Esophagus muscularis mucosa (tissue), 4 donors: ENCODE data around the gene VKORC1L1. TPM values are rescaled to one million over a fixed set of nuclear protein-coding genes. Genes with fewer than 3 reads are reported as not detected.
"Not testable (repeated sequence)": the region's sequence is repeated elsewhere in the genome, so short reads cannot be mapped to it uniquely, and the experiment has no call there.

ENCODE experiments used
- DNase-seq: peaks from one replicate; pipeline ENCODE4 v3.0.0-alpha.2; 2017; ENCODE audit errors: extremely low spot score
- H3K27ac ChIP-seq, 4 donors: fragments of 200-600 bp; sonication (generic); replicated peaks in 1 of 4; 1 replicate in 3 of 4; 2 replicates in 1 of 4; pipeline ENCODE4 v1.5.1; 2016 to 2019; ENCODE audit warnings: mild to moderate bottlenecking in 1 of 4
- H3K27me3 ChIP-seq, 4 donors: fragments of 200-600 bp; sonication (generic); one replicate each; pipeline versions ENCODE4 v1.5.1 to v1.6.0; 2016 to 2019
- H3K36me3 ChIP-seq, 4 donors: fragments of 200-600 bp; sonication (generic); one replicate each; pipeline ENCODE4 v1.5.1; 2016 to 2019
- H3K4me1 ChIP-seq, 4 donors: fragments of 200-600 bp; sonication (generic); one replicate each; pipeline ENCODE4 v1.5.1; 2016 to 2019
- H3K4me3 ChIP-seq, 4 donors: fragments of 200-600 bp; sonication (generic); 1 replicate in 2 of 4; 2 replicates in 2 of 4; pipeline ENCODE4 v1.5.1; 2016 to 2019; ENCODE audit warnings: mild to moderate bottlenecking in 4 of 4, moderate library complexity in 1 of 4
- H3K9me3 ChIP-seq, 4 donors: fragments of 200-600 bp; sonication (generic); 1 replicate in 3 of 4; 2 replicates in 1 of 4; pipeline ENCODE4 v1.5.1; 2016 to 2019
- EP300 ChIP-seq: sonication (generic); formaldehyde crosslinking; IDR thresholded peaks from one replicate; pipeline ENCODE4 v1.6.1; 2017; ENCODE audit warnings: antibody characterized with exemption
- POLR2A ChIP-seq: fragments of 450-650 bp; IDR thresholded peaks from one replicate; pipeline ENCODE4 v1.6.1; 2017; ENCODE audit warnings: antibody characterized with exemption, moderate library complexity, mild to moderate bottlenecking, low read depth
- POLR2AphosphoS5 ChIP-seq, 2 donors: sonication (generic); formaldehyde crosslinking; IDR thresholded peaks; one replicate each; pipeline ENCODE4 v1.6.1; 2017; ENCODE audit warnings: antibody characterized with exemption in 2 of 2
- WGBS: methylation state at CpG from one replicate; pipeline ENCODE4 v1.1.5; 2018; 5-methylcytosine and 5-hydroxymethylcytosine counted together
- intact Hi-C: fragments of 100-400 bp; cut with DNase I; formaldehyde crosslinking; loops from one replicate; pipeline ENCODE4 v1.15.1; 2023
- total RNA-seq, 4 donors: library from RNA; depleted of rRNA; stranded (reverse); fragments of >200 nt; gene quantifications; one replicate each; pipeline versions ENCODE4 v1.1.0 to v1.2.1, GENCODE V29; 2016
- TF ChIP-seq, protein P1 (sequence below), 3 experiments: fragments of 200-600 bp in 2 of 3; fragments of 450-650 bp in 1 of 3; sonication (generic) in 2 of 3; IDR thresholded peaks; one replicate each; pipeline ENCODE4 v1.5.1; 2017 to 2019; ENCODE audit warnings: antibody characterized with exemption in 3 of 3, mild to moderate bottlenecking in 2 of 3, moderate library complexity in 1 of 3

Gene VKORC1L1
- total RNA-seq, 4 donors from 2014 or later: 23.7 to 30.1 (median 26.1) TPM

DNA sequence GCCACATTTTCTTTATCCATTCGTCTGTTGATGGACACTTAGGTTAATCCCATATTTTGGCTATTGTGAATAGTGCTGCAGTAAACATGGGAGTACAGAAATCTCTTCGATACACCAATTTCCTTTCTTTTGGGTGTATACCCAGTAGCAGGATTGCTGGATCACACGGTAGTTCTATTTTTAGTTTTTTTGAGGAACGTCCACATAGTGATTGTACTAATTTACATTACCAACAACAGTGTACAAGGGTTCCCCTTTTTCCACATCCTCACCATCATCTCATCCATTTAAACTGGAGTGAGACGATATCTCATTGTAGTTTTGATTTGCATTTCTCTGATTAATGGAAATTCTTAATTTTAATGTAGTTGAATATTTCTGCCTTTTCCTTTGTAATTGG, 19.3 kb downstream of the VKORC1L1 start:
- no peak for DNase-seq
- peaks cover 0 to 9% (median 6%) of the 10 kb centered on the region in 4 donors for H3K36me3 ChIP-seq
- intact Hi-C loops: no loop called here
- 74% methylated on average over 5 of the region's 5 CpGs for WGBS
- no peaks in the 10 kb centered on the region for H3K27me3 ChIP-seq
- TF ChIP-seq EP300 (no peak), POLR2A (no peak), POLR2AphosphoS5 (IDR thresholded peaks at IDR 0.05) (no peak)
- TF ChIP-seq, protein P1, sequence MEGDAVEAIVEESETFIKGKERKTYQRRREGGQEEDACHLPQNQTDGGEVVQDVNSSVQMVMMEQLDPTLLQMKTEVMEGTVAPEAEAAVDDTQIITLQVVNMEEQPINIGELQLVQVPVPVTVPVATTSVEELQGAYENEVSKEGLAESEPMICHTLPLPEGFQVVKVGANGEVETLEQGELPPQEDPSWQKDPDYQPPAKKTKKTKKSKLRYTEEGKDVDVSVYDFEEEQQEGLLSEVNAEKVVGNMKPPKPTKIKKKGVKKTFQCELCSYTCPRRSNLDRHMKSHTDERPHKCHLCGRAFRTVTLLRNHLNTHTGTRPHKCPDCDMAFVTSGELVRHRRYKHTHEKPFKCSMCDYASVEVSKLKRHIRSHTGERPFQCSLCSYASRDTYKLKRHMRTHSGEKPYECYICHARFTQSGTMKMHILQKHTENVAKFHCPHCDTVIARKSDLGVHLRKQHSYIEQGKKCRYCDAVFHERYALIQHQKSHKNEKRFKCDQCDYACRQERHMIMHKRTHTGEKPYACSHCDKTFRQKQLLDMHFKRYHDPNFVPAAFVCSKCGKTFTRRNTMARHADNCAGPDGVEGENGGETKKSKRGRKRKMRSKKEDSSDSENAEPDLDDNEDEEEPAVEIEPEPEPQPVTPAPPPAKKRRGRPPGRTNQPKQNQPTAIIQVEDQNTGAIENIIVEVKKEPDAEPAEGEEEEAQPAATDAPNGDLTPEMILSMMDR (IDR thresholded peaks at IDR 0.05): no peak
- H3K9me3 ChIP-seq: no peaks in the 10 kb centered on the region
- H3K4me3 ChIP-seq: no peak overlapping the region
- H3K4me1 ChIP-seq: peaks cover 0 to 7% (median 3%) of the 10 kb centered on the region in 4 donors
- no peak overlapping the region for H3K27ac ChIP-seq

DNA sequence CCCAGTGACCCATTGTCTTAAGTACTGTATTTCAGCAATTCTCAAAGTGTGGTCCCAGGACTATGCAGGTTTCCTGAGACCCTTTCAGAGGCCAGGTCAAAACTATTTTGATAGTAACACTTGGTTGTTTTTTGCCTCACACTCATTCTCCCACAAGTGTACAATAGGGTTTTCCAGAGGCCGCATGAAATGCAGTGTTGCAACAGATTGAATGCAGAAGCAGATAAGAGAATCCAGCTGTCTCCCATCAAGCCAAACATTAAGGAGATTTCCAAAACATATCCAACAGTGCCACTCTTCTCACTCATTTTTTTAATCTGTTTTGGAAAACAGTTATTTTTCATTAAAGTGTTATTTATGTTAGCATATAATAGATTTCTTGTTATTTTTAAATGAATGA, 20.0 kb downstream of the VKORC1L1 start:
- intact Hi-C loops: no loop called here
- Histone ChIP-seq H3K27ac (no peak overlapping the region), H3K27me3 (no peaks in the 10 kb centered on the region), H3K4me3 (no peak overlapping the region), H3K4me1 (peaks cover 0 to 7% (median 3%) of the 10 kb centered on the region in 4 donors), H3K9me3 (no peaks in the 10 kb centered on the region), H3K36me3 (peaks cover 0 to 9% (median 6%) of the 10 kb centered on the region in 4 donors)
- WGBS: 83% methylated on average over 1 of the region's 1 CpG
- no peak for DNase-seq
- TF ChIP-seq POLR2A (no peak), POLR2AphosphoS5 (IDR thresholded peaks at IDR 0.05) (no peak), EP300 (no peak)
- TF ChIP-seq, protein P1 (IDR thresholded peaks at IDR 0.05): no peak

DNA sequence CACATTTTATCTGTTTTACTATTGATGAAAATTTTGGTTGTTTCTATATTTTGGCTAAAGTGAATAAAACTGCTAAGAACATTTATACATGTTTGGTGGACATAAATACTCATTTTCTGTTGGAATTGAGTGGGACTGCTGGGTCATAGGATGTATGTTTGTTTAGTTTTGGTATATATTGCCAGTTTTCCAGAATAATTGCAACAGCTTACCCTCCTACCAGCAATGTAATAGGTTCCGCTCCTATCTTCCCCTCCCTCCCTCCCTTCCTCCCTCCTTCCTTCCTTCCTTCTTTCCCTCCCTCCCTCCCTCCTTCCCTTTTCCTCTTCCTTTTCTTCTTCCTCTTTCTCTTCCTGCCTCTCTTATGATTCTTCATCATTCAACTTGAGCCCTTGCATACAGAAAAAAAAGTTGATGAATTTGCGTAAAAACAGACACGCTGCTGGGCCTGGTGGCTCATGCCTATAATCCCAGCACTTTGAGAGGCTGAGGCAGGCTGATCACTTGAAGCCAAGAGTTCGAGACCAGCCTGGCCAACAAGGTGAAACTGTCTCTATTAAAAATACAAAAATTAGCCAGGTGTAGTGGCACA, 23.5 kb downstream of the VKORC1L1 start:
- Histone ChIP-seq H3K4me1 (peaks cover 0 to 7% (median 3%) of the 10 kb centered on the region in 4 donors), H3K27me3 (no peaks in the 10 kb centered on the region), H3K9me3 (no peaks in the 10 kb centered on the region), H3K27ac (no peak overlapping the region), H3K36me3 (no peaks in the 10 kb centered on the region), H3K4me3 (no peak overlapping the region)
- WGBS: 95% methylated on average over 4 of the region's 4 CpGs
- DNase-seq: no peak
- TF ChIP-seq, protein P1 (IDR thresholded peaks at IDR 0.05): no peak
- no peak for TF ChIP-seq EP300
- TF ChIP-seq POLR2AphosphoS5 (IDR thresholded peaks at IDR 0.05): no peak
- TF ChIP-seq POLR2A: no peak
- intact Hi-C loops: no loop called here

DNA sequence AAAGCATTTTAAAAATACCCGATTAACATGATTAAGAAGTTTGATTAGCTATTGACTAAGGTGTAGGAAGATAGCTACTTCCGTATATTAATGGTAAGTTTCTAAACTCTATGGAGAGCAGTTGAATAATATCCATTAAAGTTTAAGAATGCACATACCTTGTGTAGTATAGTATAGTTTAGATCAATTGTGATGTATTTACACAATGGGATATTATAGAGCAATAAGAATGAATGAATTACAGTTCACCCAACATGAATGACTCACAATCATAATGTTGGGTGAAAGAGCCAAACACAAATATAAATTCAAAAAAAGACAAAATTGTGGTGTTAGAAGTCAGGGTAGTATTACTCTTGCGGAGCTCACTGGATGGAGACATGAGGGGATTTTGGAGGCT, 24.4 kb downstream of the VKORC1L1 start:
- DNase-seq, H3K9me3 ChIP-seq, H3K27ac ChIP-seq, H3K36me3 ChIP-seq, H3K27me3 ChIP-seq, H3K4me1 ChIP-seq, intact Hi-C loops, H3K4me3 ChIP-seq: not testable (repeated sequence)
- 98% methylated on average over 3 of the region's 3 CpGs for WGBS

DNA sequence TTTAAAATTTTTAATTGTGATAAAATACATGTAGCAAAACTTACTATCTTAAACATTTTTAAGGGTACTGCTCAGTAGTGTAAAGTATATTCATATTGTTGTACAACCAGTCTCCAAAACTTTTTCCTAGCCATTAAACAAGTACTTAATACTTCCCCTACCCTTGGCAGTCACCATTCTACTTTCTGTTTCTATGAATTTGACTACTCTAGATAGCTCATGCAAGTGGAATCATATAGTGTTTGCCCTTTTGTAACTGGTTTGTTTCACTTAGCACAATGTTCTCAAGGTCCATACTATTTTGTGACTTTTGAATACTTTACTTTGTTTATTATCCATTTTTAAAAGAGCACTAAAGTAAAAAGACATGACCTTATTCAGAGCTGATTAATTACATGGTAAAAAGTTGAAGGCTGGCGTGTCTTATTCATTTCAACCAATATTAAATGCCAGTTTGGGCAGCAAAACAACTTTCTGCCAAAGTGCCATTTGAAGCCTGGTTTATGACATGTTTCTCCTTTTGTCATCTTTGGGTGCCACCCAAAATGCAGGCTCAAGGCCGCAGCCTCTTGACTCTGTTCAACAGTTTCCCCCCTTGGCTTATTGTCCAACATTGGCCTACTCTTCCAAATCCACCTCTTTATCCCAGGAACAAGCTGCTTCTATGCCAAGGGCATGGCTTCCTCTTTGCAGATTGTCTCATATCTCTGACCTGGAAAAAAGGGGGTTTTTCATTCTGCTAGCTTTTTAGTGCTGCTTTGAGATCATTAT, 26.0 kb downstream of the VKORC1L1 start:
- H3K27me3 ChIP-seq, H3K9me3 ChIP-seq, H3K27ac ChIP-seq, intact Hi-C loops, H3K36me3 ChIP-seq, DNase-seq, H3K4me3 ChIP-seq, H3K4me1 ChIP-seq: not testable (repeated sequence)
- WGBS: 100% methylated on average over 2 of the region's 2 CpGs

DNA sequence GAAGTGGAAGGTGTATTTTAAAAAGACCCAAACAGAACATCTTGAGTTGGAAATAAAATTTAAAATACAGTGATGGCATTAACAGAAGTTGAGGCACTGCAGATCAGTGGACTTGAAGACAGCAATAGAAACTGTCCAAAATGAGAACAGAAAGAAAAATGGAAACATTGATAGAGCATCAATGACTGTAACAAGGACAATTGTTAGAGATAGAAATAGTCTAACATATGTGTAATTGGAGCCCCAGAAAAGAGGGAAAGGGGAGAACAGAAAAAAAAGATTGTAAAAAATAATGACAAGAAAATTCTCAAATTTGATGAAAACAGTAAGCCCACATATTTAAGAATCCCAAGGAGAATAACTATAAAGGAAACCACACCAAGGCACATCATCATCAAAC, 29.4 kb downstream of the VKORC1L1 start:
- TF ChIP-seq EP300 (no peak), POLR2A (no peak), POLR2AphosphoS5 (IDR thresholded peaks at IDR 0.05) (no peak)
- TF ChIP-seq, protein P1 (IDR thresholded peaks at IDR 0.05): no peak
- Histone ChIP-seq H3K9me3 (peaks cover 0 to 4% (median 0%) of the 10 kb centered on the region in 4 donors), H3K4me1 (no peaks in the 10 kb centered on the region), H3K27me3 (no peaks in the 10 kb centered on the region), H3K4me3 (no peak overlapping the region), H3K27ac (no peak overlapping the region), H3K36me3 (no peaks in the 10 kb centered on the region)
- no peak for DNase-seq
- intact Hi-C loops: no loop called here
